ENCODE results near the gene ANKRD40CL.

ANKRD40CL gene

GRCh38 chr17:50712641-50713040 lies 54.7 kb downstream of the ANKRD40CL start:
- DNase-seq (ENCODE audit: low spot score) = no peak
